IPS-NIHi7 (cell line): ENCODE measurements around the gene HDAC5.

Source experiments
- DNase-seq: peaks from one replicate; pipeline ENCODE4 v3.0.0; 2012; ENCODE audit warnings: mixed read lengths; ENCODE audit errors: extremely low spot score

HDAC5 gene

GRCh38 chr17:44029736-44030135, 93.7 kb downstream of the HDAC5 start:
- no peak for DNase-seq
